ENCODE measurements around the gene SHTN1.

DNA sequence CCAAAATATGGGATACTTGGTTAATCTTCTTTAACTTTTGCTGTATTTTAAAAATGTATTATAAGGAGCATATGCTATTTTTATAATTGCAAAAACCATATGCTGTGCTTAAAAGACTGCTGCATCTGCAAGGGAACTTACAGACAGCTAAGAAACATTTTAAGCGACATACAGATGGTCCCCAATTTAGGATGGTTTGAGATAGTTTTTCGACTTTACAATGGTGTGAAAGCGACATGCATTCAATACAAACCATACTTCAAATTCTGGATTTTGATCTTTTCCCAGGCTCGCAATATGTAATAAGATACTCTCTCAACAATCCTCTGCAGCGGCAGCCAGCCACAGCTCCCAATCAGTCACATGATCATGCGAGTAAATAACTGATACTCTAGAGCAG lies 73.2 kb downstream of the SHTN1 start:
- no peak for TF ChIP-seq EZH2 (IDR thresholded peaks at IDR 0.05)
- no peak for TF ChIP-seq POLR2AphosphoS5 (IDR thresholded peaks at IDR 0.05; ENCODE audit: borderline replicate concordance, low read depth, low read length)

Data from SK-N-MC (cell line).